Gastrocnemius medialis (tissue), 4 donors: ENCODE results near the gene HOXA6. TPM values are rescaled to one million over a fixed set of nuclear protein-coding genes. Genes with fewer than 3 reads are reported as not detected.
A peak's percentile ranks its signal among the peaks of the same experiment; 100 is the strongest.

Source experiments
- ATAC-seq, 2 donors: fragments of 150-250 bp; one replicate each; pipeline ENCODE4 v1.9.1; 2016
- DNase-seq, 2 donors: peaks; one replicate each; pipeline ENCODE4 v3.0.0-alpha.2; 2019
- H3K27ac ChIP-seq, 4 donors: fragments of 200-600 bp; sonication (generic); 1 replicate in 1 of 4; 2 replicates in 3 of 4; pipeline ENCODE4 v1.5.1; 2016 to 2018; ENCODE audit warnings: mild to moderate bottlenecking in 2 of 4, moderate library complexity in 1 of 4
- H3K27me3 ChIP-seq, 3 donors: fragments of 200-600 bp; sonication (generic) in 2 of 3; 1 replicate in 1 of 3; 2 replicates in 2 of 3; pipeline versions ENCODE4 v1.5.1 to v1.6.0; 2016 to 2019; ENCODE audit warnings: mild to moderate bottlenecking in 1 of 3, moderate library complexity in 1 of 3
- H3K36me3 ChIP-seq, 2 donors: fragments of 200-600 bp; sonication (generic) in 1 of 2; one replicate each; pipeline ENCODE4 v1.5.1; 2017 to 2018
- H3K4me1 ChIP-seq, 2 donors: fragments of 200-600 bp; sonication (generic) in 1 of 2; one replicate each; pipeline ENCODE4 v1.5.1; 2016 to 2017; ENCODE audit warnings: mild to moderate bottlenecking in 2 of 2
- H3K4me3 ChIP-seq, 4 donors: fragments of 200-600 bp; sonication (generic) in 3 of 4; 1 replicate in 1 of 4; 2 replicates in 3 of 4; pipeline ENCODE4 v1.5.1; 2016 to 2019; ENCODE audit warnings: mild to moderate bottlenecking in 2 of 4
- H3K9me3 ChIP-seq, 3 donors: fragments of 200-600 bp; sonication (generic) in 2 of 3; 1 replicate in 1 of 3; 2 replicates in 2 of 3; pipeline ENCODE4 v1.5.1; 2016 to 2019
- POLR2A ChIP-seq, 2 donors: fragments of 450-650 bp; IDR thresholded peaks; one replicate each; pipeline ENCODE4 v1.6.1; 2017; ENCODE audit warnings: antibody characterized with exemption in 2 of 2, mild to moderate bottlenecking in 2 of 2, moderate library complexity in 2 of 2
- in situ Hi-C, 4 donors: fragments of 200-750 bp; cut with MboI; loops; one replicate each; pipeline versions ENCODE4 v1.15.0 to v1.8.0; 2017; ENCODE audit warnings: low sequenced_read_pairs in 4 of 4
- intact Hi-C: fragments of 100-400 bp; cut with DNase I; formaldehyde crosslinking; loops from one replicate; pipeline ENCODE4 v1.15.1; 2023; ENCODE audit warnings: low total_unique reads
- total RNA-seq, 4 donors: library from RNA; depleted of rRNA; stranded (reverse); fragments of >200 nt; gene quantifications; one replicate each; pipeline versions ENCODE4 v1.1.0 to v1.2.3, GENCODE V29; 2016
- TF ChIP-seq, protein P1 (sequence below), 5 experiments: fragments of 450-650 bp in 3 of 5; fragments of 200-600 bp in 2 of 5; sonication (generic) in 2 of 5; IDR thresholded peaks in 4 of 5; conservative IDR thresholded peaks in 1 of 5; 1 replicate in 4 of 5; 2 replicates in 1 of 5; pipeline ENCODE4 v1.5.1; 2016 to 2019; ENCODE audit warnings: antibody characterized with exemption in 5 of 5, mild to moderate bottlenecking in 3 of 5, moderate library complexity in 3 of 5

The HOXA6 gene
- total RNA-seq, 4 donors from 2014 or later = 2.6 to 5.6 (median 4.2) TPM

DNA sequence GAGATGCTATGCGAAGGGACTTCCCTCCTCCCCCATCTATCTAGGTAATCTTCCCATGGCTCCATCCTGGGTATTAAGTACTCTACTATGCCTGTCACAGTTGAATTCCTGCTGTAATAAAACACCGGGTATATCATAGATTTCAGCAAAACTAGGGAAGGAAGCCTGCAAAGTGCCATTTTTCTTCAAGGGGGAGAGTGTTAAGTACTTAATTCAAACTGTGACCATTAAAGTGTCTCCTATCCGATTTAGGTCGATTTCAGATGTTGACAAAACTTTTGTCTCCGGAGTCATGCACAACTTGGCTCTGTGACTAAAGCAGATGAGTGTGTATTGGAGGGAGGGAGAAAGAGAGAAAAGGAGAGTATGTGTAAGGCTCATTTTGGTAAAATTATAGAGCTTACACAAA lies 21.6 kb downstream of the HOXA6 start:
- in situ Hi-C loops (no loop called here), intact Hi-C loops (loop anchor here (5.0 kb wide), 1 partner anchor 94 kb away; no protein-coding TSS in a partner anchor)
- no peak for ATAC-seq
- Histone ChIP-seq H3K27me3 (no peaks in the 10 kb centered on the region), H3K4me3 (no peak overlapping the region), H3K36me3 (no peaks in the 10 kb centered on the region), H3K27ac (peak overlapping the region; percentile 16 to 58 (median 45)), H3K4me1 (peaks cover 36 to 53% of the 10 kb centered on the region in 2 donors), H3K9me3 (no peaks in the 10 kb centered on the region)
- TF ChIP-seq, protein P1, sequence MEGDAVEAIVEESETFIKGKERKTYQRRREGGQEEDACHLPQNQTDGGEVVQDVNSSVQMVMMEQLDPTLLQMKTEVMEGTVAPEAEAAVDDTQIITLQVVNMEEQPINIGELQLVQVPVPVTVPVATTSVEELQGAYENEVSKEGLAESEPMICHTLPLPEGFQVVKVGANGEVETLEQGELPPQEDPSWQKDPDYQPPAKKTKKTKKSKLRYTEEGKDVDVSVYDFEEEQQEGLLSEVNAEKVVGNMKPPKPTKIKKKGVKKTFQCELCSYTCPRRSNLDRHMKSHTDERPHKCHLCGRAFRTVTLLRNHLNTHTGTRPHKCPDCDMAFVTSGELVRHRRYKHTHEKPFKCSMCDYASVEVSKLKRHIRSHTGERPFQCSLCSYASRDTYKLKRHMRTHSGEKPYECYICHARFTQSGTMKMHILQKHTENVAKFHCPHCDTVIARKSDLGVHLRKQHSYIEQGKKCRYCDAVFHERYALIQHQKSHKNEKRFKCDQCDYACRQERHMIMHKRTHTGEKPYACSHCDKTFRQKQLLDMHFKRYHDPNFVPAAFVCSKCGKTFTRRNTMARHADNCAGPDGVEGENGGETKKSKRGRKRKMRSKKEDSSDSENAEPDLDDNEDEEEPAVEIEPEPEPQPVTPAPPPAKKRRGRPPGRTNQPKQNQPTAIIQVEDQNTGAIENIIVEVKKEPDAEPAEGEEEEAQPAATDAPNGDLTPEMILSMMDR (IDR thresholded peaks at IDR 0.05 in 4 of 5, conservative IDR thresholded peaks at IDR 0.05 in 1 of 5) = no peak
- no peak for TF ChIP-seq POLR2A (IDR thresholded peaks at IDR 0.05)
- no peak for DNase-seq

DNA sequence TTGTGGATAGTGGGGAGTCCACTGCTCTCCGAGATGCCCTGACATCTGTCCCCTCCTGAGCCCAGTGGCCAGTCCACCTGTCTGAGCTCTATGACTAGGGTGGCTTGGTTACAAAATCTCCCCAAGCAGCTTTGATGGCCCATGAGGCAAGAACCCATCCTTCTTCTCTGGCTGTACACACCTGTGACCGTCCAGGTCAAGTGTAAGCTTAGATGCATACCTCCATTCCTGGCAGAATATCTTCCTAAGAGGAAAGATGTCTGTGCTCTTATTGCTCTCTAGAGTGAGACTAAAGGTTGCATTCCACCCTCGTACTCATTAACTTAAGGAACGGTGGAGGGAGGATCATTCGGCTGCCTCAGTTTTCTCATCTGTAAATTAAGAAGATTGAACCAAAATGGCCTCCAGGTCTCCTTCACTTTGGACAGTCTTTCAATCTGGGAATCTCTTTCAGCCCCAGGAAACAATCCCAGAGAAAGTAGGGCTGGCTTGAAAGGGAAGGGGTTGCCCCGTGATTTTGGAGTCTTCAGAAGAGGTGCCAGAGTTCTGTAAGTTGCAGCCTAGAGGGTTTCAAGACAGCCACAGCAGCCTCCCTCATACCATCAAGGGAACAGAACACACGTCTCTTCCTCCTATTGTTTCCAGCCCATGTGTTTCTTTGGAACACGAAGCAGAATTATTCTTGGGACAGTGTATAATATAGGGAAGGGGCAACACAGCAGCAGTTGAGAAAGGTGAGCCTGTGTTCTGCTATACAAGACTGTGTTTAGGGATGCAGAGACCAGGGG lies 22.5 kb downstream of the HOXA6 start:
- peak overlapping the region; percentile 16 to 58 (median 45) for H3K27ac ChIP-seq
- H3K4me1 ChIP-seq = peaks cover 42 to 62% of the 10 kb centered on the region in 2 donors
- in situ Hi-C loops = no loop called here
- no peaks in the 10 kb centered on the region for H3K27me3 ChIP-seq
- intact Hi-C loops = loop anchor here (5.0 kb wide), 1 partner anchor 93 kb away; no protein-coding TSS in a partner anchor
- DNase-seq = no peak
- TF ChIP-seq POLR2A (IDR thresholded peaks at IDR 0.05) = peak in 1 of 2 donors; percentile 41
- TF ChIP-seq, protein P1 (IDR thresholded peaks at IDR 0.05 in 4 of 5, conservative IDR thresholded peaks at IDR 0.05 in 1 of 5) = no peak
- ATAC-seq = no peak
- no peaks in the 10 kb centered on the region for H3K9me3 ChIP-seq
- H3K36me3 ChIP-seq = no peaks in the 10 kb centered on the region
- no peak overlapping the region for H3K4me3 ChIP-seq

DNA sequence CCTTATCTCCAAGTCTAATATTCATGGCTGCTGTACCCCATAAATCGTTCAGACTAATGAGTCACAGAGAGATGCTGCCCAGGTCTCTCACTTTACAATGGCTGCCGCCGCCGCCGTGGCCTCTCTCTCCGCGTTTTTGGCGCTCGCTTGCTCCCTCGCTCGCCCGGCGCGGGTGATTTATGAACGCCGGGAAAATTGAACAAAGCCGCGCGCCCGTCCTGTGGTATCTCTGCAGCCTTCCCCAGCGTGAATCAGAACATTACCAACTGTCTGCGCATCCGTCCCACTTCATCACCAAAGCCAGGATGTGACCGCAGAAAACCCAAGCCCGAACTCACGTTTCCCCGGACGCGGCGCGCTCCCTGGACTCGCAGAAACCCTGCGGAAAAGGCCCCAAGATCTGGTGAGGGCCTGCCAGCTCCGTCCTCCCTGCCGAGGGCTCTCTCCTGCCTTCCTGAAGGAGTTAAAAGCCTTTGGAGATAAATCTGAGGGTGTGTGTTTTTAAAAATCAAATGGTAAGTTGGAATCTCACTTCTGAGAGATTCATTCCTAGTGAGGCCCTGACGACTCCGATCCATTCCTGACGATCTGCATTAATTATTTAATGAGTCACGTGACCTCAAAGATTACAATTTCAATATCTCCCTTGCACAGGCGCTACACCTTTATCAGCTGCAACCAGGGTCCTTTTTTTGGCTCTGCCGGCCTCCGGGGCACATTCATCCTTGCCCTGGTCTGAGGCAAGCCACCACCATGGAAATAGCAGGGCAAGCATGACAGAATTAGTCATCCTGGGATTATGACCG lies 23.3 kb downstream of the HOXA6 start:
- H3K4me3 ChIP-seq = no peak overlapping the region
- intact Hi-C loops = no loop called here
- TF ChIP-seq, protein P1 (IDR thresholded peaks at IDR 0.05 in 4 of 5, conservative IDR thresholded peaks at IDR 0.05 in 1 of 5) = no peak
- no peak for TF ChIP-seq POLR2A (IDR thresholded peaks at IDR 0.05)
- DNase-seq = no peak
- H3K9me3 ChIP-seq = no peaks in the 10 kb centered on the region
- H3K4me1 ChIP-seq = peaks cover 38 to 63% of the 10 kb centered on the region in 2 donors
- in situ Hi-C loops = no loop called here
- no peaks in the 10 kb centered on the region for H3K36me3 ChIP-seq
- no peak for ATAC-seq
- H3K27me3 ChIP-seq = no peaks in the 10 kb centered on the region
- peak overlapping the region in 2 of 4 donors; percentile 42 to 48 for H3K27ac ChIP-seq

DNA sequence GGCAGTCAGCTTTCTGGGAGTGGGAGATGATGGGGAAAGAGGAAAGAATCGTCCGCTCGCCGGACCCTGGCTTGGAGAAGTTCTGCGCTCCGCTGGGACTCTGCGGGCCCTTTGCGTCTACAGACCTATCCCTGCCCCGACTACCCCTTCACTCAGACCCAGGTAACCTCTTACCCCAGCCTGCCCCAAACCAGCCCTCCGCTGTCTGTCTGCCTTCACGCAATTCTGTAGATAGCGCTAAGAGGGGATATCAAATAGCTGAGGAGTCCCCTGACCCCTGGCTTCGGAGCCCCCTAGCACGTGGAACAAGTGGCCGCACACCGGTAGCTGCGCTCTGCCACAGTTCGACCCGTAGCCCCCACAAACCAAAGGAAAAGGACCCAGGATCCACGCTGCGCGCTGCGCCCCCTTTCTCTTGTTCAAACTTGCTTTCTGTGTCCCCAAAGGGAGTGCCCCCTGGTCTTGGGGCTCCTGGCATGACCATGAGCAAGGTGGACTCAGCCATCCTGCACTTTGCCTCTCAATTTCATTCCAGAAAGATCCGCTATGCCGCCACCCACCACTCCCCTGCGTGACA lies 24.0 kb downstream of the HOXA6 start:
- Histone ChIP-seq H3K27ac (no peak overlapping the region), H3K9me3 (no peaks in the 10 kb centered on the region), H3K4me1 (peaks cover 30 to 56% of the 10 kb centered on the region in 2 donors), H3K4me3 (no peak overlapping the region), H3K36me3 (no peaks in the 10 kb centered on the region), H3K27me3 (no peaks in the 10 kb centered on the region)
- TF ChIP-seq, protein P1 (IDR thresholded peaks at IDR 0.05 in 4 of 5, conservative IDR thresholded peaks at IDR 0.05 in 1 of 5) = no peak
- ATAC-seq (no peak), DNase-seq (no peak)
- intact Hi-C loops (no loop called here), in situ Hi-C loops (no loop called here)
